Smooth muscle cell of the pulmonary artery (primary cell): ENCODE data around the gene IBSP. TPM values are rescaled to one million over a fixed set of nuclear protein-coding genes. Genes with fewer than 3 reads are reported as not detected.

ENCODE experiments used
- total RNA-seq: library from RNA; depleted of rRNA; stranded (reverse); fragments of >200 nt; gene quantifications from 2 replicates; pipeline ENCODE4 v1.2.3, GENCODE V29; 2014

Gene IBSP, protein sequence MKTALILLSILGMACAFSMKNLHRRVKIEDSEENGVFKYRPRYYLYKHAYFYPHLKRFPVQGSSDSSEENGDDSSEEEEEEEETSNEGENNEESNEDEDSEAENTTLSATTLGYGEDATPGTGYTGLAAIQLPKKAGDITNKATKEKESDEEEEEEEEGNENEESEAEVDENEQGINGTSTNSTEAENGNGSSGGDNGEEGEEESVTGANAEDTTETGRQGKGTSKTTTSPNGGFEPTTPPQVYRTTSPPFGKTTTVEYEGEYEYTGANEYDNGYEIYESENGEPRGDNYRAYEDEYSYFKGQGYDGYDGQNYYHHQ
- 1.9 and 2.2 TPM in 2 replicates for total RNA-seq

DNA sequence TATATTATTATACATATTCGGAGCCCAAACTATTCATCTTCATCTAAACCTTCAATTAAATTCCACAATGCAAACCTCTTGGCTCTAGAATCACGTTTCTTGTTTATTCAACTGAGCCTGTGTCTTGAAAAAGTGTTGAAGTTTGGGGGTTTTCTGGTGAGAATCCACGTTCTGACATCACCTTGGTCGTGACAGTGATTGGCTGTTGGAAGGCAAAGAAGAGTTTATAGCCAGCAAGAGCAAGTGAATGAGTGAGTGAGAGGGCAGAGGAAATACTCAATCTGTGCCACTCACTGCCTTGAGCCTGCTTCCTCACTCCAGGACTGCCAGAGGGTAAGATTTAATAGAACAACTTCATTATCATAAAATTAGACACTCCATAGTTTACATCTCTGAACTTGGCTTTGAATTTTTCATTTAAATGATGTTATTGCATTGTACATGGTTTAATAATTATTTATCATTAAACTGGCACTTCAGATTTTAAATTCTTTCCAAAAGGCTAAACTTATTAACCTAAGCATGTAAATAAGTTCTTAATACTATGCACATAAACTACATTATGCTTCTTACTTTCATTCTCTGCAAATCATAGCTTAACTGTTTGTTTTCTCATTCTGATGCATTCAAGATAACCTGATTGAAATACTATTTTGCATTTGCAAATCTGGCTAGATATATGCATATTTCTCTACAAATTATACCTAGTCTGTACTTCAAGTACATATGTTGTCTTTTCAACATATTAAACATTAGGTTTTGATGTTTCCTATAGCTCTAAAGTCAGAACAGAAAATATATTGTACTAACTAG, at the start of gene IBSP:
Gene IBSP (plus strand): TSS at position 254 of the 813 bp plus-strand sequence. CDS start 2,808 bp downstream, outside the sequence.

DNA sequence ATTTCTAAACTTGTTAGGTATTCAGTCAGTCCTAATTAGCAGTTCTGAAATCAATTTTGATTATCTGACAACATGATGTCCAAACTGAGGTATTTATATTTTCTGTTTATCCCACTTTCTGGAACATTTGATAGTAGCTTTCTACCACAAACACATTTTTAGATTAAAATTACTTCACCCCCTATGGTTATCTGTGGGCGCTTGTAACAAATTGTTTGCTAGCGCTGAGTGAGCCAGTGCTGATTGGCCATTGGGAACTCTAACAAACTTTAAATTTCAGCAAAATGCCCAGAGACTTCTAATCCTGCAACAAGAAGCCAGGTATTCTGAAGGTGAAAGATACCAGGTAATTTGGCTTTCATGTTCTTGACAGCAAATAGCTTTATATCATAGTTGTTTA, 33.3 kb downstream of the IBSP start, which contains the start of gene MEPE:
Gene MEPE (plus strand): TSS at position 301 of the 400 bp plus-strand sequence. CDS start 1,746 bp downstream, outside the sequence.

Other genes starting within 250 kb of the IBSP start
- gene DSPP, start 191.0 kb upstream of the IBSP start, total RNA-seq: not detected in 2 replicates
- not detected in 2 replicates for gene DMP1, start 149.3 kb upstream of the IBSP start, total RNA-seq
- not detected in 2 replicates for gene MEPE, start 33.4 kb downstream of the IBSP start, total RNA-seq
- 2.4 and 11.6 TPM in 2 replicates for gene SPP1, start 176.2 kb downstream of the IBSP start, total RNA-seq
- gene PKD2, start 208.1 kb downstream of the IBSP start, total RNA-seq: 135 and 150 TPM in 2 replicates